HG03460 (cell line): Measurements from ENCODE around the gene ATP9B.
A peak's percentile ranks its signal among the peaks of the same experiment; 100 is the strongest.

Source experiments
- ATAC-seq: cut with Tn5 transposase; IDR thresholded peaks from one replicate; pipeline ENCODE4 v1.9.1; 2021; ENCODE audit not compliant: unreplicated experiment

Gene ATP9B

DNA sequence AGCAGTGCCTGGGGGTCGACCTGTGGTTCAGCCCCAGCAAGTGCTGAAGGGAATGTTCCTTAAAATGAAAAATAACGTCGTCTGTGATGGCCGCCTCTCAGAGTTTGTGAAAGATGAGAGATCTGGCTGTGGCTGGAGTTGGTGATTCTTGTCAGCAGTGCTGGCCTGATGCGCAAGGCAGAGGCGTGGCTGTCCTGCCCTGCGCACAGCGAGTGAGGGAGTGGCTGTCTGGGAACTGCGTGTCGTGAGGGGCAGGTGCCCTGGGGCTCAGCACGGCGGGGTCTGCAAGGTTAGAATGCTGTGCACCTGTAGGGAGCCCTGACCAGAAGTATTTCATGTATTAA lies 335.3 kb downstream of the ATP9B start:
- no peak for ATAC-seq

DNA sequence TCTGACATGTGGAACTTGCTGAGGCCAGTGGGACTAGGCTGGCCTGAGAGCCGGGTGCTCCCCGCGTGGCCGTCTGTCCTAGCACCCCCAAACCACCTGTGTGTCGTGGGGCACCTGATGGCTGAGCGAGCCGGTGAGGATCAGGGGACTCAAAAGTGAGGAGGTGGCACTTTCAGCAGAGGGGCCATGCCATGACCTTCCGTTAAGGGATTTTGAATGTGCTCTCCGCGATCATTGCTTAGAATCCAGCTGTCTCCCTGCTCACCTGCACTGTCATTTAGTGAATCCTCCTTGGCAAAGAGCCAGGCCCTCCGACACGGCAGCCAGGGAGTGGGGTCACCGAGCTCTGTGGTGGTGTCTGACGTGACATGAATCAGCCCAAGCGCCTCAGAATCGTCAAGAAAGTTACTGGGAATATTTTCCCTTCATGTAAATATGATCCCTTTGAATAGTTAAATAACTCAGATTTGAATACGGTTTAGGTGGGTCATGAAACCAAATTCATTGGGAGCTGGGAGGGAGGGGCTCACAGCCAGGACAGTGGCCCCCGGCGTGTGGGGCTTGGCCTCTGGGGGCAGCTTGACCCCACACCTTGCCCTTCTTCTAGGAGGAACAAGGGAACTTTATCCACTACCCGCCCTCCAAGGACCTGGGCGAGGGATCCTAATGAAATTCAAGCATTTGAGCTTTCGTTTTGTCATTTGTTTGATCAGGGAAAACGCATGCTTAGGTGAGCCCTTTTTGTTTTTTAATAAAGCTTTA lies 336.0 kb downstream of the ATP9B start:
- ATAC-seq: no peak

DNA sequence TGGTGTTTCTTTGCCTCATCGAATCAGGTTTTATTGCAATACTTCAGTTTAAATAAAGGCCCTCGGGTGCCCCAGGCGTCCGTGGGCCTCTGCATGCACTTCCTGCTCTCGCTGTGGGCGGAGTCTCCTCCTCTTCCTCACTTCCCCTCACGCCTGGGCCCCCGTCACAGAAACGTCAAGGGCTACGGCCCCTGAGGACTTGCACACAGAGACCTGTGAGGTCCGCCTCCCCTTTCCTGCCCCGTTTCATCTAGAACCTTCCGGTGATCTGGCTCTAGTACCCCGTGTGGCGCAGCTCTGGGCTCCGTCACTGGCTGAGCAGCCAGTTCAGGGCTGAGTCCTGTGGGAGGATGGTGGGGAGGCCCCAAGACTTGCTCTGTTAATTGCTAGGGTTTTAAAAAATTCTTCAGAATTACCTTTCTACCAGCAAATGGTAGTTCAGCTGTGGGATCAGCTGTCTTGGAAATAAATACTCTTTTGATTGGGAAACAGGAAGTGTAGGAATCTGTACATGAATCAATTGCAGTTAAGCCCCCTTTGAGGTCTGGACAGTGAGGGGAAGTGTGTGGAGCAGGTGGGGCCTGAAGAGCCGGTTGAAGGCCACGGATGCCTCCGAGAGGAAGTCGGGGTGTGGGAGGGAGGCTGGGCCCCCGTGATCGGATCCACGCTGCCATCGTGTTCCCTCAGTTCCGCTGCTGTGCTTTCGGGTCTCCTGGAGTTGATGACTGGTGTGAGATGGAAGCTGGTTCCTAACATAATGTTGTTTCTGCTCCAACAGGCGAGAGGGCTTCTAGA lies 336.8 kb downstream of the ATP9B start:
- peak; percentile 69 for ATAC-seq

GRCh38 chr18:79406708-79407107 lies 337.5 kb downstream of the ATP9B start:
- no peak for ATAC-seq

GRCh38 chr18:79409313-79409712 lies 340.1 kb downstream of the ATP9B start:
- no peak for ATAC-seq

DNA sequence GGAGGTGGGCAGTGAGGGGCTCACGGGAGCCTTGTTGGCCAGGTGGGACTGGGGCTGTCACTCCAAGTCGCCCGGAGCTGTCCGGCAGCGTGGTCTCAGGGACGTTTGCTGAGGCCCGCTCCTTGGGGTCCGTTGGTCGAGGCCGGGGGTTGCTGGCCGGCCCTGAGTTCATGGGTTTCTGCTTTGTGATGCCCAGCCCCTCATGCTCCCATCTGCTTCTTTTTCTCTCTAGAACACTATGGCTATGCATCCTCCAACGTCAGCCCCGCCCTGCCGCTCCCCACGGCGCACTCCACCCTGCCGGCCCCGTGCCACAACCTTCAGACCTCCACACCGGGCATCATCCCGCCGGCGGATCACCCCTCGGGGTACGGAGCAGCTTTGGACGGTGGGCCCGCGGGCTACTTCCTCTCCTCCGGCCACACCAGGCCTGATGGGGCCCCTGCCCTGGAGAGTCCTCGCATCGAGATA lies 341.0 kb downstream of the ATP9B start:
- ATAC-seq: no peak

DNA sequence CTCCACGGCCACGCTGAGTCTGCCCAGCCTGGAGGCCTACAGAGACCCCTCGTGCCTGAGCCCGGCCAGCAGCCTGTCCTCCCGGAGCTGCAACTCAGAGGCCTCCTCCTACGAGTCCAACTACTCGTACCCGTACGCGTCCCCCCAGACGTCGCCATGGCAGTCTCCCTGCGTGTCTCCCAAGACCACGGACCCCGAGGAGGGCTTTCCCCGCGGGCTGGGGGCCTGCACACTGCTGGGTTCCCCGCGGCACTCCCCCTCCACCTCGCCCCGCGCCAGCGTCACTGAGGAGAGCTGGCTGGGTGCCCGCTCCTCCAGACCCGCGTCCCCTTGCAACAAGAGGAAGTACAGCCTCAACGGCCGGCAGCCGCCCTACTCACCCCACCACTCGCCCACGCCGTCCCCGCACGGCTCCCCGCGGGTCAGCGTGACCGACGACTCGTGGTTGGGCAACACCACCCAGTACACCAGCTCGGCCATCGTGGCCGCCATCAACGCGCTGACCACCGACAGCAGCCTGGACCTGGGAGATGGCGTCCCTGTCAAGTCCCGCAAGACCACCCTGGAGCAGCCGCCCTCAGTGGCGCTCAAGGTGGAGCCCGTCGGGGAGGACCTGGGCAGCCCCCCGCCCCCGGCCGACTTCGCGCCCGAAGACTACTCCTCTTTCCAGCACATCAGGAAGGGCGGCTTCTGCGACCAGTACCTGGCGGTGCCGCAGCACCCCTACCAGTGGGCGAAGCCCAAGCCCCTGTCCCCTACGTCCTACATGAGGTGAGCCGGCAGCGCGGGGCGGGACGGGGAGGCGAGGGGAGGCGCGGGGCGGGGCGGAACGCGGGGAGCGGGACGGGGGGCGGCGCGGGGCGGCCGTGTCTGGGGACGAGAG lies 341.8 kb downstream of the ATP9B start:
- no peak for ATAC-seq

GRCh38 chr18:79411614-79412526 lies 342.7 kb downstream of the ATP9B start:
- ATAC-seq: no peak

DNA sequence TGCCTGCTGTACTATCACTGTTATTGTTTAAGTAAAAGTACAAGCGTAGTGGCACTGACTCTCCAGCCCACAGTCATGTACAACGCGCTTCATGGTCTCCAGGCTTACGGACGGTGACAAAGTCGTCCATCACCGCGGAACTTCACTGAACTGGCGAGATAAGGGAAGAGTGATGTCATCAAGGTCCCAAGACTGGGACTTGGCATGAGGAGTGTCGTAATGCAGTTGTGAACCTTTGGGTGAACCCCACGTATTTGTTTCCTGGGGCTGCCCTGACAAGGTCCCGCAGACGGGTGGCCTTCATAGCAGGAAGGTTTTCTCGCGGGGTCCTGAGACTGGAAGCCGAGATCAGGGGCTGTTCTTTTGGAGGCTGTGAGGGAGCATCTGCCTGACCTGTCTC lies 343.8 kb downstream of the ATP9B start:
- ATAC-seq: no peak

GRCh38 chr18:79413426-79413825 lies 344.2 kb downstream of the ATP9B start:
- no peak for ATAC-seq

GRCh38 chr18:79413901-79414300 lies 344.7 kb downstream of the ATP9B start:
- no peak for ATAC-seq

GRCh38 chr18:79416022-79416676 lies 347.0 kb downstream of the ATP9B start:
- no peak for ATAC-seq

DNA sequence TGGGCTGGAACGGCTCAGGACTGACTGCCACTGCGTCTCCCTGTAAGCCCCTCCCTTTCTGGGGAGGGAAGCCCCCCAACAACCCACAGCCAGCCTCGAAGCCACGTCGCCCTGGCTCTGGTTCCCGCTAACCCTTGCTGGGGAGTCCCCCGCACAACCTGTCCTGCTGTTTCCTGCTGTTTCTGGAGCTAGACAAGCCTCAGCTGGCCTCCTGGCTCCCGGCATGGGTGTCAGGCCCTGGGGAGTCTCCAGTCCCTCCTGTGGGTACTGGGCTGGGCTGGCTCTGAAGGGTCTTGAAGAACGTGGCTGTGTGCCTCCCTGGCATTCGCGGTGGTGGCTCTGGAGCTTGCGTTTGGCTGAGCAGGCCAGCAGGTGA lies 347.5 kb downstream of the ATP9B start:
- no peak for ATAC-seq

- no peak for ATAC-seq
Measured at GRCh38 chr18:79418236-79418635, 349.0 kb downstream of the ATP9B start.

- no peak for ATAC-seq
Measured at GRCh38 chr18:79418642-79419041, 349.4 kb downstream of the ATP9B start.

DNA sequence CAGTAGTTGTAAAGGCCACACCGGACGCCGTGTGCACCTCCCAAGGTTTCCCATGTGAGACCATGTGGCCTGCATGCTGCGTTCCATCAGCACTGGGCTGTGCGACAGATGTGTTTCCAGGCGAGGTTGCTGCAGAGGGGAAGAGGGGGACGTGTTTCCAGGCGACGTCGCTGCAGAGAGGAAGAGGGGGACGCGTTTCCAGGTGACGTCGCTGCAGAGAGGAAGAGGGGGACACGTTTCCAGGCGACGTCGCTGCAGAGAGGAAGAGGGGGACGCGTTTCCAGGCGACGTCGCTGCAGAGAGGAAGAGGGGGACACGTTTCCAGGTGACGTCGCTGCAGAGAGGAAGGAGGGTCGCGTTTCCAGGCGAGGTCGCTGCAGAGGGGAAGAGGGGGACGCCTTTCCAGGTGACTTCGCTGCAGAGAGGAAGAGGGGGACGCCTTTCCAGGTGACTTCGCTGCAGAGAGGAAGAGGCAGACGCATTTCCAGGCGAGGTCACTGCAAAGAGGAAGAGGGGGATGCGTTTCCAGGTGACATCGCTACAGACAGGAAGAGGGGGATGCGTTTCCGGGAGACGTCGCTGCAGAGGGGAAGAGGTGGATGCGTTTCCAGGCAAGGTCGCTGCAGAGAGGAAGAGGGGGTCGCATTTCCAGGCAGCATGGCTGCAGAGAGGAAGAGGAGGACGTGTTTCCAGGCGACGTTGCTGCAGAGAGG lies 351.0 kb downstream of the ATP9B start:
- no peak for ATAC-seq

DNA sequence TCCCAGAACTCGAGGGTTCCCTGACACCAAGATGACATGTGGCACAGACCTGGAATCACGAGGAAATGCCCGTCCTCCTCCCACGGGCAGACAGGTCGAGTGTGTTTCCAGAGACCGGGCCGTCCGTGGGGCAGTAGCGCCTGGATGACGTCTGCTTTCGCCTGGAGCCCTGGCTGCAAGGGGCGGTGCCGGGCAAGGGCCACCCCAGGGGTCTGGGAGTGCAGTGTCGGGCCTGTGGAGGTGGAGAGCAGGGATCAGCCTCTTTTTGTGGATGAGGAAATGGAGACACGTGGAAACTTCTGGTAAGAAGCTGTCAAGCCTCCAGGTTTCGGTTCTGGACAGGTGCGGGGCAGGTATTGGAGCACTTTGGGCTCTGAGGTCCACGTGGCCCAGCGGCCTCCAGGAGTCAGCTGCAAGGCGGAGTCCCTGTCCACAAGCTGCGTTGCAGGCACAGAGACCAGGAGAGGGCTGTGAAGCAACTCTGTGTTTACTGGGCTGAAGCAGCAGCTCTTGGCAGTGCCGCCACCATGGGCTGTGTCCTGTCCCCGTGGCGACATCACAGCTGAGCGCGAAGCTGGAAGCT lies 352.2 kb downstream of the ATP9B start:
- ATAC-seq: no peak

DNA sequence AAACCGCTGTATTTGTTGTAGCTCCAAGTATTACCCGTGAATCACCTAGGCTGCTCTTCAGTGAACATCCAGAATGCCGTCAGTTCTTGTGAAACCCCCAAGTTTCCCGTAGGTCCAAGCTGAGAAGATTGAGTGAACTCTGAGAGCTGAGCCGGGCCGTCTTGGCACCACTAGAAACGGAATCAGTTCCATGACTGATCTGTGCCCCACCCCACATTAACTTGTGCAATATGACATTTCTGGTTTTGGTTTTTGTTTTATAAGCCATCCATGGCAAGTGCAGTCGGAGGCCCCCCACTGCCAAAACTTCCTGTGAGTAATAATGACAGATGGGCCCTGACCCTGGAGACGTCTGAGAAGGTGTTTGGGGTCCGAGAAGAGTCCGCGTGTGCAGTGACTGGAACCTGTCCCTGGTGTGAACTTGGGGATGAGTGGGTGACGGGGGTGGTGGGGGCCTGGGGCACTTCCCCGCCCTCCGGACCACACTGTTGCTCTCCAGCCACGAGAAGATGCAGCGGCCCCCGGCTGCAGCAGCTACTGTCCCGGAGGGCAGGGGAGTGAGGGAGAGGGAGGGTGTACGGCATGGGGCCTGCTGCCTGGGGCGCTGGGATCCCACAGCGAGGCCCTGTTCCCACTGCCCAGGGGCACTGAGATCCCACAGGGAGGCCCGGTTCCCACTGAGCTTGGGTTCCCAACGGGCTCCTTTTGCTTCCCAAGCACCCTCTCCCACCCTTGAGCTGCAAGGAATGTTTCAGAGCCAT lies 353.0 kb downstream of the ATP9B start:
- ATAC-seq: peak; percentile 70
